Retina (tissue), 1 donor: ENCODE results near the gene CNKSR1.
"Not testable (repeated sequence)": the region's sequence is repeated elsewhere in the genome, so short reads cannot be mapped to it uniquely, and the experiment has no call there.

Experiments
- DNase-seq: peaks from one replicate; pipeline ENCODE4 v3.0.0-alpha.2; 2016

The CNKSR1 gene

DNA sequence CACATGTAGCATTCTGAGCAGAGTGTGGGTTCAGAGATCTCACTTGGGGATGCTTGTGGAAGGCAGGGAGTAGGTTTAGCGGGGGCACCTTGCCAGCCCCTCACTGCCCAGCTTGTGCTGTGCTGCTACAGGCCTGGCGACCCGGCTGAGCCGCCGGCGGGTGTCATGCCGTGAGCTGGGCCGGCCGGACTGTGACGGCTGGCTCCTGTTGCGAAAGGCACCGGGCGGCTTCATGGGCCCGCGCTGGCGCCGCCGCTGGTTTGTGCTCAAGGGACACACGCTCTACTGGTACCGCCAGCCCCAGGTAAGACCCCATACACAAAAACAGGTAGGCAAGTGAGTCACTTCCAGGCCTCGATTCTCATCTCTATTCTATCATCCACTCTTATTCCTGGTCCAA lies 7.6 kb downstream of the CNKSR1 start:
- no peak for DNase-seq

DNA sequence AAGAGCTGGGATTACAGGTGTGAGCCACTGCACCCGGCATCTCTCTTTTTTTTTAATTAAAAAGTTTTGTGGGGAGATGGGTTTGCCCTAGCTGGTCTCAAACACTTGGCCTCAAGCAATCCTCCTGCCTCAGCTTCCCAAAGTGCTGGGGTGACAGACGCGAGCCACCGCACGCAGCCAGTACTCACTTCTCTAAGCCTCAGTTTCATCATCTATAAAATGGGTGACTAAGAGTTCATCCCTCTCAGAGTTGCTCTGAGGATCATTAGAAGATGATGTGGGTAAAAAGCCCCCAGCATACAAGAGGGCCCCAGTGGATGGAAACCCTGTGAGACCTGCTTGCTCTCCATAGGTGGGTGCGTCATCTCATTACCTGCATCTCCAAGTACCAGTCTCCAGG lies 10.6 kb downstream of the CNKSR1 start:
- DNase-seq, result no peak

DNA sequence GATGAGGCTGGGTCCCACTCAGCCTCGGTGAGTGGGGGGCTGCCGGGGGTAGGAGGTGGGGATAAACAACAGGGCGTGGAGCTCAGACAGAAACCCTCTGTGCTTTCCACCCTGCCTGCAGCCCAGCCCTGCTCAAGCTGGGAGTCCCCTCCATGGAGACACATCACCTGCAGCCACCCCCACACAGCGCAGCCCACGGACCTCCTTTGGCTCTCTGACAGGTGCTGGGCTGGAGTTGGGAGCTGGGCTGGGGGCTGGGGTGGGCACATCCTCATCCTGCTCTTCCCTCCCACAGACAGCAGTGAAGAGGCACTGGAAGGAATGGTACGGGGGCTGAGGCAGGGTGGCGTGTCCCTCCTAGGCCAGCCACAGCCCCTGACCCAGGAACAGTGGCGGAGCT lies 11.2 kb downstream of the CNKSR1 start:
- no peak for DNase-seq

DNA sequence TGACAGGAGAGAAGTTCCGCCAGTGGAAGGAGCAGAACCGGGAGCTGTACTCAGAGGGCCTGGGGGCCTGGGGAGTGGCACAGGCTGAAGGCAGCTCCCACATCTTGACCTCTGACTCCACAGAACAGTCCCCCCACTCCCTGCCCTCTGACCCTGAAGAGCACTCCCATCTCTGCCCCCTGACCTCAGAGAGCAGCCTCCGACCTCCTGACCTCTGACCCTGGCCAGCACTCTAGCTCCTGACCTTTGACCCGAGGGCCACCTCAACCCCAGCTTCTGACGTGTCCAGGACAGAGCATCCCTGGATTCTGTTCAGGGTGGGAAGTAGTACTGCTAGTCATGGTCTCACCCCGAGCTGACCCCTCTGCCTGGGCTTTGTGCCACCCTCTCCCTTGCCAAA lies 12.0 kb downstream of the CNKSR1 start:
- DNase-seq, result no peak

DNA sequence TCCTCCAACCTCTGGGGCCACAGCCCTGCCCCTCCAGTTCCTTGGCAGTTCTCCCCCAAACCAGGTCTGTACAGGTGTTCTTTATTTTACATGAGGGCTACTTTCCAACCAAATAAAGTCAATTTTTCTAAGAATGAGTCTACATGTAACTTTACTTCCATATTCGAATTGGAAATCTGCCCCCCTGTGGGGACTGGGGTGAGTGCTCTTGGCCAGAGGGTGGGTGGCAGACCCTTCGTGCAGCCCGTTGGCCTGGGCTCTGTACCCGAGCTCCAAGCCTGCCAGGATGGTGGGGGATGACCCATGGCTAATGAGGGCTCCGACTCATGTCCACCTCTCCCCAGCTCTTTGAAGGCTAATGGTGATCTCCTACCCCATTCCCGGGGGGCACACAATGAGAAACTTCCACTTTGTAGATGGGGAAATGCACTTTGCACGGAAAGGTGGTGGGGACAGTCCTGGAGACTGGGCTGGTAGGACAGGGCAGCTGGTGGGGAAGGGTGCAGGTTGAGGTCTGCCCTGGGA lies 12.5 kb downstream of the CNKSR1 start:
- DNase-seq, result no peak

DNA sequence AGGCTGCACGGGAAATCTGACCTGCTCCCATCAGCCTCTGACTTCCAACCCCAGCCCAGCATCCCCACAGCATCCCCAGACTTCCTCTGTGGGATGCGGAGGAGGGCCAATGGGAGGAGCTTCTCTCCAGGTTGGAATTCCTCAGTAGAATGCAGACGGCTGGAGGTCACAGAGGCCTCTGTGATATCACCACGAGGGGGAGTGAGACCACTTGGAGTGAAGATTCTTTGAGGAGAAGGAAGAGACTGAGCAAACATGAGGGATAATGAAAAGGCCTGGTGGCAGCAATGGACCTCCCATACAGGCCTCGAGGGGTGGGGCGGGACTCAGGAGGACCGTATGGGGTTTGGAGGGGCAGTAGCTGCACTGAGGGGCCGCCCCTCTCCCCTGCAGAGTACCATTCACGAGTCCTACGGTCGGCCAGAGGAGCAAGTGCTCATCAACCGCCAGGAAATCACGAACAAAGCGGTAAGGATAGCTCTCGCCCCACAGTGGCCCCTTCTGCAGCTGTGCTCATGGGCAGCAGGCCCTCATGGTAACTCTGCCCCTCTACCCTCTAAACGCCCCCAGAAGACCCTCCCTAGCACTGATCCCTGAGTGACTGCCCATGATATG lies 13.2 kb downstream of the CNKSR1 start, which contains the start of gene CATSPER4:
Gene CATSPER4, plus strand, starts transcription at position 230 of the 615 bp plus-strand sequence. Its CDS starts 26 bp downstream, at position 256.
- DNase-seq, result peak; percentile 53

DNA sequence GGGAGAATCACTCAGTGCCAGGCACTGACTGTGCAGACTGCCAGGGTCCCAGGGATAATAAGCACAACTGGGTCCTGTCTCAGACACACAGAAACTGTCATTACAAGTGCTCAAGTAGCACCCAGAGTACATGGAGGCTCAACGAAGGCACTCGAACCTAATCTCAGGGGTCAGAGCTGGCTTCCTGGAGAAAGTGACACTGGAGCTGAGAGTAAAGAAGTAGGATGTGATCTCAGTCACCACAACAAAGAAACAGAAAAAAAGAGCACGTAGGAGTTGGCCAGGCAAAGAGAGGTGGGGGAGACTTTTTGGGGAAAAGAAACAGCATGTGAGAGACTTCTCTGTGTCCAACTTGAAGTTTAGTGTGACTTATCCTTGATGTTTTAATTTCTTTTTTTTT lies 14.4 kb downstream of the CNKSR1 start:
- DNase-seq, result no peak

DNA sequence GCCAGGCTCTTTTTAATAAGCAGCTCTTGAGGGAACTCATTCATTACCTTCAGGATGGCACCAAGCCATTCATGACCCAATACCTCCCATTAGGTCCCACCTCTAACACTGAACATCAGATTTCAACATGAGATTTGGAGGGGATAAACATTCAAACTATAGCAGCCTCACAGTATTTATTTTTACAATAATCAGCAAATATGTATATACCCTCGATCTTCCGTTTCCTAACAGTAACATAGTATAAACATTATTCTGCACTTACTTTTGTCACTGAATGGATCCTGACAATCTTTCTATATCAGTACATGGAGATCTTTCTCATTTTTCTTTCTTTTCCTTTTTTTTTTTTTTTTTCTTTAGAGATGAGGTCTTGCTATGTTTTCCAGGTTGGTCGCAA lies 18.5 kb downstream of the CNKSR1 start:
- no peak for DNase-seq

DNA sequence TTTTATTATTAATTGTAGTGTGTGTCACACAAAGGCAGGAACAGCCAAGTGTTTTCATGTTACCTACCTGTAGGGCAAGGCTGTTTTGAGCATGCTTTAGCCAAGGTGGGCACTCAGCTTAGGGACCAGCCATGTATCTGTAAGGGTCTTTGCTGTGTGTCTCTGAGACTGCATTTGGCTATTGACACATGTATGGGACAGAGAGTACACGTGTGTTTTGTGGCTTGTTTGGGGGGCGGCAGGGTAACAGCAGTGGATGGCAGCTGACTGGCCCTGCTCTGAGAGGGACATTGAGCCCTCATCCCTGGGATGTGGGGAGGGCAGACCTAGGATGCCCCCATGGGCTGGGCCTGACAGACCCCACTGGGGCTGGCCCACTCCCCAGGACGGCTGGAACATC lies 20.0 kb downstream of the CNKSR1 start:
- no peak for DNase-seq

DNA sequence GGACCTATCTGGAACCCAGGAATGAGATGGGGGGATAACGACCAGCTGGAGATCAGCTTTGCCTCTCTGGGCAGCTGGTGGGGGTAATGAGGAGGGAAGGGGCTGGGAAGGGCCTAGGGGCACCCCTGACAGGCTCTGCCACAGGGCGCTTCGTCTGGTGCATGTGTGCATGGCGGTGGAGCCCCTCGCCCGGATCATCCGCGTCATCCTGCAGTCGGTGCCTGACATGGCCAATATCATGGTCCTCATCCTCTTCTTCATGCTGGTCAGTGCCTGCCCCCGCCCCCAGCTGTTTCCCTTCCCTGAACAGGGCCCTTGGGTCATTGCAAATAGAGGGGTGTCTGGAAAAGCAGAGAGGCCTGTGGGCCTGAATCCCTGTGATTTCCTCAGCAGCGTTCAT lies 20.5 kb downstream of the CNKSR1 start:
- DNase-seq, result no peak

DNA sequence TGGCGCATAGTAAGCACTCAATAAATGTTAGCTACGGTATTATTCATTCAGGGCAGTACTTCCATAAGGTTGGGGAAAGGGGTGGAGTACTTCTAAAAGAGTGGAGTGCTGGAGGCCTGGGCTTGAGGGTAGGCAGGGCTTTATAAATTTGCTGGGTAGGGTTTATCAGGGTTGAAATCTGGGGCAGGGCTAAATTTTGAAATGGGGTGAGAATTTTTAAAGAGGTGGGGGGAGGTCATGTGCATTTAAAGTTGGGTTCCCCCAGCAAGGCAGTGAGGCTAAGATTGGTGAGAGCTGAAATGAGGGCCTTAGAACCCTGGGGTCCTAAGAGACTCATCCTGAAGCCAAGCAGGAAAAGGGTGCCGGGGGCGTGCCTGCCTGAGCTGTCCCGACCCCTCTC lies 23.1 kb downstream of the CNKSR1 start:
- no peak for DNase-seq

DNA sequence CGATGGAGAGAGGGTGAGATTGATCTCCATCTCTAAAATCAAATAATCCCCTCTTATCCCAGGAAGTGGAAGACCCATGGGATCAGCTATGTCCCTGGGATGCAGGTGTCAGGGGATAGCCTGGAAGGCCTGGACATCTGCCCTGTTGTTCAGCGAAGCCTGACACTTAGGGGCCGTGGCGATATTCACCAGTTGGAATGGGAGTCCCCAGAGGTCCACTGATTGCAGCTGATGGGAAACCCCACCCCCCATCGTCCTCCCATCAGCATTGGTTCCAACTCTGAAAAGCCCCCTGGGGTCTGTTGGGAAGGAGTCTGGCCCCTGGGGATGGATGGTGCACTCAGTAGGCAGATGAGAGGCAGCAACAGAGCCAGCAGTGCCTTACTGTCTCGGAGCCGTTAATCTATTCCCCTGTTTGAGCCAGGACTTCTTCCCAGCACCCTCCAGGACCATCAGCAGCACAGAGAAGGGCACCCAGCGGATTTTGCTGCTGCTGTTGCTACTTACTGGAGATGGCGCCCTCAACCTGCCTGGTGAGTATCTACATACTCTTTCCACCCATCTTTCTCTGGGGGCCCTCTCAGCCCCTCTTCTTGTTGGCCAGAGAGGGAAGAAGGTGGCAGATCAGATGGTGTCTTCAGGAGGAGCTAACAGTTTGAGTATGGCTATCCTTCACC lies 26.5 kb downstream of the CNKSR1 start:
- DNase-seq, result no peak

DNA sequence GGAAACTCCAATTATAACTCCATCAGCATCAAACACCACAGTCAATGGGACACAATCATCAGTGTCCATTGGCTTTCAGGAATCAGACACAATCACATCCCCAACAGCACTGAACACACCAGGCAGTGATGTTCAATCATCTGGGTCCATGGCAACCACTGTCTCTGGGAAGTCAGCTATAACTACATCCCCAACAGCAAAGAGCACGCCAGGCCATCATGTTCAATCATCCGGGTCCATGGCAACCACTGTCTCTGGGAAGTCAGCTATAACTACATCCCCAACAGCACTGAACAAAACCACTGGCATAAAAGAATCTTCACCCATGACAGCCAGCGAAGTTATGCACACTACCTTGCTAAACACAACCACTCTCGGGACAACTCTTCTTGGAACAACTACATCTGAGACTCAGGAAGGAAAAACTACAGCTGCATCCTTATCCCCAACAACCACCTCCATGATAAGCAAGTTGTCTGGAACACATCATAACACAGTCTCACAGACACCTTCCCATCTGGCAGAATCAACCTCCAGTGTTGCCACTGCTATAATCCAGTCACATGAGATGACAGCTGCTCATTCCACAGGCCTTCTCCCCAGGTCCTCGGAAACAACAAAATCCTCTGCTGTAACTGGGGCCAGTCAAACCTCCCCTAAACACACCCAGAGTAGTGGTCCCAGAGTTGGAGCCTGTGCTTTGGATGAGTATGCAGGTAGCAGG lies 33.0 kb downstream of the CNKSR1 start:
- no peak for DNase-seq

DNA sequence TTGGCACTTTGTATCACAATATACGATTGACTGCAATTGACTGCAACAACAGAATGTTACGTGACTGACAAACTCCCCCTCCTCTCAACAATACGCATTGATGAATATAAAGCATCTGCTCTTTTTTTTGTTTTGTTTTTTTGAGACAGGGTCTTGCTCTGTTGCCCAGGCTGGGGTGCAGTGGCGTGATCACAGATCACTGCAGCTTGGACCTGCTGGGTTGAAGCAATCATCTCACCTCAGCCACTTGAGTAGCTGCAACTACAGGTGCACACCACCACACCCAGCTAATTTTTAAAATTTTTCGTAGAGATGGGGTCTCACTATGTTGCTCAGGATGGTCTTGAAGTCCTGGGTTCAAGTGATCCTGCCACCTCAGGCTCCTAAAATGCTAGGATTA lies 35.4 kb downstream of the CNKSR1 start:
- no peak for DNase-seq

DNA sequence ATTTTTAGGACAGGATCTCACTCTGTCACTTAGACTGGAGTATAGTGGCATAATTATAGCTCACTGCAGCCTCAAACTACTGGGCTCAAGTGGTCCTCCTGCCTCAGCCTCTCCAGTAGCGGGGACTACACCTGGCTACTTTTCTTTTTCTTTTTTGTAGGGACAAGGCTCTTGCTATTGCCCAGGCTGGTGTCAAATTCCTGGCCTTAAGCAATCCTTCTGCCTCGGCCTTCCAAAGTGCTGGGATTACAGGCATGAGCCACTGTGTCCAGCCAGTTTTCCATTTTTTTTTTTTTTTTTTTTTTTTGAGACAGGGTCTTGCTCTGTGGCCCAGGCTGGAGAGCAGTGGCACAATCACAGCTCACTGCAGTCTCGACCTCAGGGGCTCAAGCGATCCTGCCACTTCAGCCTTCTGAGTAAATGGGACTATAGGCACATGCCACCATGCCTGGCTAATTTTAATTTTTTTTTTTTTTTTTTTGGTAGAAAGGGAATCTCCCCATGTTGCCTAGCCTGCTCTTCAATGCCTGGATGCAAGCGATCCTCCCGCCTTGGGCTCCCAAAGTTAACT lies 36.1 kb downstream of the CNKSR1 start:
- no peak for DNase-seq

DNA sequence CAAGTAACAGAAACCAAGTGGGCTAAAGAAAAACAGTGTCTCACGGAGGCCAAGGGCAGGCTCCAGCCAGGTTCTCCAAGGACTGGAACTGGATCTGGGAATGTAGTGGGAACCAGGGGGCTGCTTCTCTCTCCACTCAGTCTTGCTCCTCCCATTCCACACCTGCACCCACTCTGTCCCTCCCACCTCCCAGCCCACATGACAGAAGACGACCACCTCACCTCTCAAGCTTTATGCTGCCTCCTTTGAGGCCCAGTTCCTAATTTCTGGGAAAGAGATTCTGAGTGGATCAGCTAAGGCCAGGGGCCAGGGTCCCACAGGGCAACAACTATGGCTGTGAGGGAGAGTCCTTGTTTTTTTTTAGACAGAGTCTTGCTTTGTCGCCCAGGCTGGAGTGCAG lies 38.0 kb downstream of the CNKSR1 start:
- DNase-seq, result no peak

DNA sequence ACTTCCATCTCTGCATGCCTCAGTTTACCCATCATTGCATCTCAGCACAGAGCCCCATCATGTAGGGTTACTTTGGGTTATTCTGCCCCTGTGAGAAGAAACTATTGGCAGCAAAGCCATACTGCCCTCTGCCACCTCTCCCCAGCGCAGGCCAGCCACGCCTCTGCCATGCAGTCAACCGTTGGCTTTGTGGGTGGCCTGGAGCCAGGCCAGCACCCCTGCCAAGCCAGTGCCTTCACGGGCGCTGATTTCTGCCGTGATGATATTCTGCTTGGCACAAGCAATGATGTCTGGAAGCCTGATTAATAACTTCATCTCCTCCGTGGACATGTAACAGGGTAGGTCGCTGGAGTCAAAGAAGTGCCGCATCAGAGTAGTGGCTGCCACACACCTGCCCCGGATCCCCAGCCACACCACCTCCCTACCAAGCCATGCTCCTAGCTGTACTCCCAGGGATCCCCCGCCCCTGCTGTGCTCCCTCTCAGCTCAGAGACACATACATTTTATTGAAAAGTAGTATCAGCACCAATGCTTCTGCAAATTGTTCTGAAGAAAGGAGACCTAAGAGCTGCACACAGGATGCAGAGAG lies 41.7 kb downstream of the CNKSR1 start:
- no peak for DNase-seq

DNA sequence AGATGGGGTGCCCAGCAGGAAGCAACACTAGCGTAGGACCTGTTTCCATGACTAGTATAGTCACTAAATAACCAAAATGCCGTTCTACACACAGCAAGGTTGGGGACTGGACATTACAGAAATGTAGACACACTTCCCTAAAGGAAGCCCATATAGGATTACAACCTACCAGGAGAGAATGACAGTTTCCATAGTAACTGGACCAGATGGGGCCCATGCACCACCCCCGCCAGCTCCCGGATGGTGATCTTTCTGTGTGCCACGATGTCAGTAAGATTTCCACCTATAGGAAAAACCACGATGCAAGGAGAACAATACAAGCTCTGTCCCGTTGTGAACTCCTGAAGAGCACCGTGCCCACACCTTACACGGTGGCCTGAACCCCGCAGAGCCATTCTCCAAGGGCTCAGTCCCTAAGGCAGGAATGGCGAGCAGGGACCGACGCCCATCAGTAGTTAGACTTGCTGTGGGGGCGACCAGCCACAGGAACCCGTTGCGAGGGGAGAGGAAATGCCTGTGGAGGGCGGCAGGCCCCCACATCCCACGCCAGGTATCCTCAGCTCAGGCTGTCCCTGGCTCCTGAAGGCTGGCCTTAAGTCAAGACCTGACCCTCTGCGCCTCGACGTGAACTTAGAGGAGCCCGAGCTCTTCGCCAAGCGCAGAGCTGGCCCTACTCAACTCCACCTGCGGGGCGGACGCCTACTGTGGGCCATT lies 43.1 kb downstream of the CNKSR1 start:
- no peak for DNase-seq

DNA sequence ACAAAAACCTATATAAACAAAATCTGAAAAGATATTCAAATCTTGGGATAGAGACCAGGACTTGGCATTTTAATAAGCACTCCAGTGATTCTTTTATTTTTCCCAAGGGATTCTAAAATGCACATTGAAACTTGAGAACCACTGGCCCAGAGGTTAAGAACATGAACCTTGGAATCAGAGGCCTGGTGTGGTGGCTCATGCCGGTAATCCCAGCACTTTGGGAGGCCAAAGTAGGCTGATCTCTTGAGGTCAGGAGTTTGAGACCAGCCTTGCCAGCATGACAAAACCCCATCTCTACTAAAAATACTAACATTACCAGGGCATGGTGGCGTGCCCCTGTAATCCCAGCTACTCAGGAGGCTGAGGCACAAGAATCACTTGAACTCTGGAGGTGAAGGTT lies 43.8 kb downstream of the CNKSR1 start:
- DNase-seq, result no peak

DNA sequence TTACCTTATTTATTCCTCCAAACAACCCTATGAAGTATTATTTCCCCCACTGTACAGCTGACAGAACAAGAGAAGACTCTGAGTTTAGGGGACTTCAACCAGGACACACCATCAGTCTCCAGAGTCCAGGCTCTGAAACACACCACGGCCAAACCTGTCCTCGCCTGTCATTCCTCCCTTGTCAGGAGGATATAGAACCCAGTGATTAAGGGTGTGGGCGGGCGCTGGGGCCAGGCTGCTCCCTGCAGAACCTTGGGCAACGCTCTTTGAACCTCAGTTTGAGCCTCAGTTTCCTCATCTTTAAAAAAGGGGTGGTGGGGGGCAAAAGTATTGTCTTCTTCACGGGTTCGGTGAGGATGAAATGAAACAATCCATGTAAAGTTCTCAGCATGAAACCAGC lies 47.3 kb downstream of the CNKSR1 start:
- no peak for DNase-seq

DNA sequence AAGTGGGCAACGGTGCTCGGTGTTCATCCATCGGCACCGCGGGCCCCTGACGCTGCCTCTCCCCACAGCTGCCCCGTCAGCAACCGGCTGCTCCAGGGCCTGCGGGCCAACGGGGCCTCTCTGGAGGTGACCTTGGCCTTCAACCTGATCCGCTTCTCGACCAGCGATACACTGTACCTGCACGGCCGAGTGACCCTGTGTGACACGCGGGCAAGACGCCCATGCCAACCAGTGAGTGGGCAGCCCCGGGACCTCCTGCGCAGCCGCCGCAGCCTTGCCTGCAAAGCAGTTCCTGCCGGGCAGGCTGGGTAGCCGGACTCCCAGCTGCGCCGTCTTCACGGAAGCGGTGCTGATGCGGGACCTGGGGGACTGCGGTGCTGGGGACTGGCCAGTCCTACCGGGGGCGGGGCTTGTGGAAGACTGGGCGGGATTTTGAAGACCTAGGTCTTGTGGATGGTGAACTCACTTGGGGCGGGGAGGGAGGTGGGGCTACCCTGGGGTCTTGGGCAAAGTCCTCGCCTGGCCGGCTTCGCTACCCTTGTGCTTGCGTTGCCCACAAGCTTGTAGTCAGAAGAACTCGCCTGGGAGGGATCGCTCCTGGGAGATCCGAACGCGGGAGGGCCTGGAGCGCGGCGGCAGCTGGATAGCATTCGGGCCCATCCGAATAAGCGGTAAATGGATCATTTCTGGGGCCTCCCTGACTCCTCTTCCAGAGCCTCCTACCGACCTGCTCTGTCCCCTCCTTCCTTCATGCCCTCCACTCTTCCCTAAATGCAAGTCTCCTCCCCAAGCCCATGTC lies 47.9 kb downstream of the CNKSR1 start:
- DNase-seq, result peak; percentile 77

DNA sequence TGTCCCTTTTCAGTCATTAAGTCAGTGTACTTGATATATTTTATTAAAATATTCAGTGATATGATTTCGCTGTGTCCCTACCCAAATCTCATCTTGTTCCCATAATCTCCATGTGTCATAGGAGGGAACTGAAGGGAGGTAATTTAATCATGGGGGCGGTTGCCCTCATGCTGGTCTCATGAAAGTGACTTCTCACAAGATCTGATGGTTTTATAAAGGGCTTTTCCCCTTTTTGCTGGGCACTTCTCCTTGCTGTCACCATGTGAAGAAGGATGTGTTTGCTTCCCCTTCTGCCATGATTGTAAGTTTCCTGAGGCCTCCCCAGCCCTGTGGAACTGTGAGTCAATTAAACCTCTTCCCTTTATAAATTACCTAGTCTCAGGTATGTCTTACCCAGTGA lies 53.4 kb downstream of the CNKSR1 start:
- DNase-seq, result not testable (repeated sequence)
